GM20000 (cell line): ENCODE data around the gene ACSL4.

Source experiments
- DNase-seq: peaks from one replicate; pipeline ENCODE4 v3.0.0; 2012; ENCODE audit warnings: low spot score
- TF ChIP-seq, protein P1 (sequence below): IDR thresholded peaks from 2 replicates; pipeline ENCODE4 v1.5.1; 2012; ENCODE audit warnings: mild to moderate bottlenecking, control low read depth; ENCODE audit errors: extremely low read depth, missing control alignments

Gene ACSL4

DNA sequence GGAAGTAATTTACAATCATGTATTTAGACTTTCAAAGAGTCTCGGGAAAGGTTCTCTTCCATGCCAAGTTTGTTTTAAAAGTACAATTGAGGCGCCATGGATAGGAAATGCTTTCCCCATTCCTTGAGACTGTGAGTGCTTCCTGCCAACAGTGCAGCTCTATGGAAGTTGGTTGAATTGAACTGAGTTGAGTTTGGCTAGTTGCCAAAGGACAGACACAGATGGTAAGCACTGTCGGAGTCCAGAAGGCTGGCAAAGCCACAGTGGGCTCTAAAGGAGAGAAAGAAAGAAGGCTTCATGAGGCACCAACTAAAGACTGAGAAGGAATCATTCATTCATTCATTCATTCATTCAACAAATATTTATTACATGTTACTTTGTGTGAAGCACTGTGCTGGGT, 103.7 kb downstream of the ACSL4 start:
- no peak for DNase-seq

DNA sequence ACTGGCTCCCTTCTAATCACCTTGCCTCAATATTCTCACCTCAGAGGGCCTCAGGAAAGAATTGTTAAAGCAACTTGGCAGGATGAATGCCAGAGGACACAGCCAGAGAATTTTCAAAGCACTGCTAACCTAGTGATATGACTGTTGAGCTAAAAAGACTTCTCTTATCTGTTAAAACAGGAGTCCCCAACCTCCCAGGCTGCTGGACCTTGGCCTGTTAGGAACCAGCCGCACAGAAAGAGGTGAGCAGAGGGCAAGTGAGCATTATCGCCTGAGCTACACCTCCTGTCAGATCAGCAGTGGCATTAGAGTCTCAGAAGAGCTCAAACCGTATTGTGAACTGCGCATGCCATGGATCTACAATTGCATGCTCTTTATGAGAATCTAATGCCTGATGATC, 106.4 kb downstream of the ACSL4 start:
- DNase-seq, result no peak
- TF ChIP-seq, protein P1, sequence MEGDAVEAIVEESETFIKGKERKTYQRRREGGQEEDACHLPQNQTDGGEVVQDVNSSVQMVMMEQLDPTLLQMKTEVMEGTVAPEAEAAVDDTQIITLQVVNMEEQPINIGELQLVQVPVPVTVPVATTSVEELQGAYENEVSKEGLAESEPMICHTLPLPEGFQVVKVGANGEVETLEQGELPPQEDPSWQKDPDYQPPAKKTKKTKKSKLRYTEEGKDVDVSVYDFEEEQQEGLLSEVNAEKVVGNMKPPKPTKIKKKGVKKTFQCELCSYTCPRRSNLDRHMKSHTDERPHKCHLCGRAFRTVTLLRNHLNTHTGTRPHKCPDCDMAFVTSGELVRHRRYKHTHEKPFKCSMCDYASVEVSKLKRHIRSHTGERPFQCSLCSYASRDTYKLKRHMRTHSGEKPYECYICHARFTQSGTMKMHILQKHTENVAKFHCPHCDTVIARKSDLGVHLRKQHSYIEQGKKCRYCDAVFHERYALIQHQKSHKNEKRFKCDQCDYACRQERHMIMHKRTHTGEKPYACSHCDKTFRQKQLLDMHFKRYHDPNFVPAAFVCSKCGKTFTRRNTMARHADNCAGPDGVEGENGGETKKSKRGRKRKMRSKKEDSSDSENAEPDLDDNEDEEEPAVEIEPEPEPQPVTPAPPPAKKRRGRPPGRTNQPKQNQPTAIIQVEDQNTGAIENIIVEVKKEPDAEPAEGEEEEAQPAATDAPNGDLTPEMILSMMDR, result no peak

More for the DNA sequence above, 103.7 kb downstream of the ACSL4 start:
- TF ChIP-seq, protein P1, result no peak

DNA sequence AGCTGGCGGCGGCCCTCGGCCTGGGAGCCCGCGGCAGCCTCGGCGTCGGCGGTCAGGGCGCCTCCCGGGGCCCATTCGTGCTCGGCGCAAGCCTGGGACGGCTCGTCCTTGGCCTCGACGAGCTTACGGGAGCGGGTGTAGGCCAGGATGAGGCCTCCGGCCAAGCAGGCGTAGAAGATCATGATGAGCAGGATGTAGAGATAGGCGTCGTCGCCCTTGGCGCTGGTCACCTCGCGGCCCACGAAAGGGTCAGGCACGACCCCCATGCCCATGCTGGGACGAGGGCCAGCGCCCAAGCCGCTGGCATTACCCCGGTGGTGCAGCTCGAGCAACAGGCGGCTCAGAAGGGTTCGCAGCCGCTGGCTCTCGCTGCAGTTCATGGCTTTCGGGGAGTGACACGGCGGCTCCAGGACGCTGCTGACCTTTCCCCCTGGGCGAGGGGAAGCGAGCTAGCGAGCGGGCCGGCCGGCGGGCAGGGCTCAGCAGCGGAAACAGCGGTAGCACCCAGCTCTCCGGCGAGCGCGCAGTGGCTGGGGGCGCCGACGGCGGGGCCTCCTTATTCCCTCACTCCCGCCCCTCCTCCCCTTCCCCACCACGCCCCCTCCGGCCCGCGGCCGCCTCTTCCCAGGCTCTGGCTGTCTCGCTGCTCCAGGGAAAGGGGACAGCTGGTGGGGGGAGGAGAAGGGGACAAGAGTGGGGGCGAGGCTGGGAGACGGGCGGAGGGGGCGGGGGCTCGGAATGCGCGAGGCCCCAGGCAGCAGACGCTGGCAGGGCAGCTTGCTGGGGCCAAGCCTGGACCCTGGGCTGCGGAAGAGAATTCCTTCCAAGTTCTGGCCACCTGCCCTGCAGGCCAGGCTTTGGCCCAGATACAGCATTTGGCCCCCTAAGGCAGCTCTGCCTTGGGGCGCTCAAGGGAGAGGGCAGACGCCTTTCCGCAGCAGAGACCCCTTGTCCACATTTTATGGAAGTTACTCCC, 108.1 kb downstream of the ACSL4 start, which contains the start of gene KCNE5:
Gene KCNE5, minus strand, starts transcription at position 532 of the 976 bp plus-strand sequence. Its CDS starts 152 bp downstream, at position 380.
- peak; percentile 12 for DNase-seq
- TF ChIP-seq, protein P1, result no peak

DNA sequence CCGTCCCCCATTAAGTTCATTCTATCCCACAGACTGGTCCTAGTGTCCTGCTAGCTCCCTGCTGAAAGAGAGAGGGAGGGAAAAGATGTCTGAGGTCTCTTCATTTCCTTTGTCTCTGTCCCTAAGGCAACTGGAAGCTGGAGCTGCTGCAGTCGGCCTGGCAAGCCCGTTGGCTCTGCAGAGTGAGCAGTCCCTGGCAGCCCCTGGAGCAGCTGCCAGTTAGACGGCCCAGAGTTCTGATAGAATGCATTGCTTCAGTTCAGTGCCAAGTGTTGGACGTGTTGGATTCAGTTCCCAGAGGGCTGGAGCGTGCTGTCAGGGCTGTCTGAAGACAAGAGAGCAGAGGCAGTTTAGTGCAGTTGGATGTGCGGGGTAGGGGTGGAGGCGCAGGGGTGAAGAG, 109.1 kb downstream of the ACSL4 start:
- DNase-seq, result no peak
- TF ChIP-seq, protein P1, result no peak

DNA sequence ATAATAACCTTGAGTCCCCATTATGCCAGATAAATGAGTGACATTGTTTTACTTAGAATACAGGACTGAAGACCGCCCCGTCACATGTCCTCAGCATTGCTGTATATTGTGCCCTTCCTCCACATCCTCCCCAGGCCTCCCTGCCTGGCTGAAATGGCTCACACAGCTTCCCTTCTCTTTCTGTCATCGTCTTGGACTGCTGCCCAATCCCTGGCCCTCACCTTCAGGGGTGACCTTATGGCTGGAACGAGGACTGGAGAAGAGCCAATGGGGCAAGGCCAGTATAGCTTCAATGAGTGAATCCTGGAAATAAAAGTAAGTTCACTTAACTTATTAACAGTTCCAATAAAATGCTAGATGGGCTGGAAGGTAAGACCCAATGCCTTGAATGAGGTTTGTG, 110.8 kb downstream of the ACSL4 start:
- DNase-seq, result no peak
- TF ChIP-seq, protein P1, result no peak

DNA sequence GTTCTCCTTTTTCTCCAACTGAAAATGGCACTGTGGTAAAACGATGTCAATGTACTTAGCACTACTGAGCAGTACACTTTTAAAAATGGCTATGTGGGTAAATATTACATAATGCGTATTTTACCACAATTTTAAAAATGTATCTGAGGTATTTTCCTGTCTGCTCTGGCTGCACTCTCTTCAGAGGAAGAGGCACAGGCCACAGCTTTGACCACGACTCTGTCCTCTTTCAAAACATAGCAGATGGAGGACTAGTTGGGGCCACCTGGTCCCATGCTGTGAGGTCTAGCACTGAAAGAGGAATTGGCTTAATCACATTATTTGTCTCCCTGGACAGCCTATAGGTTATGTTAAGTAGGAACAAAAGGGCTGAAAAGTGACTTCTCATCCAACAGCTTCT, 113.3 kb downstream of the ACSL4 start:
- peak; percentile 14 for DNase-seq
- TF ChIP-seq, protein P1, result no peak

DNA sequence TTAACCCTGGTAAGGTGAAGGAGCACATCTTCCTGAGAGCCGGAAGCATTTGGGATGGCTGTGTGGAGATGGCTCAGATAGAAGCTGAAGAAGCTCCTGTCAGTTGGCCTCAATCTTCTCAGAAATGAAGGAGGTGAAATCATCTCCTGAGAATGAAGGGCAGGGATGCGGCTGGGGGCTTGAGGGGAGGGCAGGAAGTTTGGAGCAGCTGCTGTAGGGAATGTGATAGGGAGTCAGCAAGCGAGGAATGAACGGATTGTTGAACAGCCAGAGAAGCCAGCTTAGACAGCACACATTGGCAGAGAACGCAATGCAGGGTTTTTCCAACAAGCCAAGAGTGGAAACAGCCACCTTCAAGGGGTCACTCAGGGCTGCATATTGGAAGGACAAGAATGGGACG, 118.1 kb downstream of the ACSL4 start:
- DNase-seq, result no peak
- TF ChIP-seq, protein P1, result no peak
